ENCODE data around the gene ELP1.
"Not testable (repeated sequence)": the region's sequence is repeated elsewhere in the genome, so short reads cannot be mapped to it uniquely, and the experiment has no call there.

DNA sequence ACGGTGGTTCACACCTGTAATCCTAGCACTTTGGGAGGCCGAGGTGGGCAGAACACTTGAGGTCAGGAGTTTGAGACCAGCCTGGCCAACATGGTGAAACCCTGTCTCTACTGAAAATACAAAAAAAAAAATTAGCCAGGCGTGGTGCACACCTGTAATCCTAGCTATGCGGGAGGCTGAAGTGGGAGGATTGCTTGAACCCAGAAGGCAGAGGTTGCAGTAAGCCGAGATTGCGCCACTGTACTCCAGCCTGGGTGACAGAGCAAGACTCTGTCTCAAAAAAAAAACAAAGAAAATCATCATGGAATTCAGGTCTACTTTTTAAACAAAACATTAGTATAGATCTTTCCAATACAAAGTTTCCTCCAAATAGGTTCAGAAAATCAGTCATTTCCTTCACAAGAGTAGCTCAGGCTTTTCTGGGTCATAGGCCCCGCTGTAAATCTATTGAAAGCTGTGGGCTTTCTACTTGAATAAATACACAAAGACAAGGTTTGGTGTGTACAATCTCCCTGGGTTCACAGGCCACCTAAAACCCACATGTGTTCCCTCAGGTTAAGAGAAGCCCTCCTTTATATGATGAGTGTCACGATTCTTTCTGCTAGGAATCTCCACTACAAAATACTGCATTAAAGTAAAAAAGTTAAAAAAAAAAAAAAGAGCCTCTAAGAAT lies 34.8 kb downstream of the ELP1 start:
- TF ChIP-seq FOS (IDR thresholded peaks at IDR 0.05; ENCODE audit: borderline replicate concordance, insufficient read depth, low read length); CTCF (IDR thresholded peaks at IDR 0.05; ENCODE audit: extremely low read depth in 1 of 2, insufficient read depth in 1 of 2, low read depth in 1 of 2, low read length in 2 of 2); POLR2AphosphoS5 (IDR thresholded peaks at IDR 0.05; ENCODE audit: insufficient read depth, low read depth, low read length); POLR2A (IDR thresholded peaks at IDR 0.05; ENCODE audit: low read depth, low read length); JUN (IDR thresholded peaks at IDR 0.05; ENCODE audit: borderline replicate concordance, insufficient read depth, insufficient read length, low read depth); EZH2 (IDR thresholded peaks at IDR 0.05; ENCODE audit: borderline replicate concordance, low read depth, low read length, severe bottlenecking): not testable (repeated sequence)
- TF ChIP-seq, protein P1, sequence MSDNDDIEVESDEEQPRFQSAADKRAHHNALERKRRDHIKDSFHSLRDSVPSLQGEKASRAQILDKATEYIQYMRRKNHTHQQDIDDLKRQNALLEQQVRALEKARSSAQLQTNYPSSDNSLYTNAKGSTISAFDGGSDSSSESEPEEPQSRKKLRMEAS (IDR thresholded peaks at IDR 0.05; ENCODE audit: insufficient read depth, insufficient read length), result not testable (repeated sequence)

All from endothelial cell of umbilical vein (primary cell).